ENCODE results near the gene SMIM13. TPM values are rescaled to one million over a fixed set of nuclear protein-coding genes. Genes with fewer than 3 reads are reported as not detected.

The SMIM13 gene
- total RNA-seq, 2 donors from 2014 or later: 12.2 TPM

GRCh38 chr6:11097476-11097875 lies 3.8 kb downstream of the SMIM13 start:
- peaks cover 14% of the 10 kb centered on the region for H3K36me3 ChIP-seq (ENCODE audit: control insufficient read depth, insufficient read depth, low read length)
- H3K27ac Mint-ChIP-seq: no peak overlapping the region
- no peaks in the 10 kb centered on the region for H3K4me1 ChIP-seq (ENCODE audit: control insufficient read depth, insufficient read depth, low read length)
- H3K9me3 Mint-ChIP-seq: peaks cover 8% of the 10 kb centered on the region
- H3K9me3 ChIP-seq (ENCODE audit: control insufficient read depth, low read length): peaks cover 19% of the 10 kb centered on the region
- H3K27ac ChIP-seq (ENCODE audit: low read depth, low read length): no peak overlapping the region
- WGBS, 2 experiments (ENCODE audit: insufficient coverage in 1 of 2, insufficient read length in 1 of 2): 88 to 91% methylated on average over 7 to 8 of the region's 8 CpGs
- peaks cover 29% of the 10 kb centered on the region for H3K4me1 Mint-ChIP-seq
- no peak overlapping the region for H3K4me3 Mint-ChIP-seq
- H3K4me3 ChIP-seq (ENCODE audit: low read length): no peak overlapping the region
- no peak for DNase-seq
- no peak overlapping the region for H3K9ac ChIP-seq (ENCODE audit: extremely low read depth, low read length, poor library complexity, severe bottlenecking)
- H3K27me3 ChIP-seq (ENCODE audit: control insufficient read depth, insufficient read depth, low read length, poor library complexity, severe bottlenecking): no peaks in the 10 kb centered on the region
- peaks cover 23% of the 10 kb centered on the region for H3K36me3 Mint-ChIP-seq (ENCODE audit: low read depth)
- no peaks in the 10 kb centered on the region for H3K27me3 Mint-ChIP-seq (ENCODE audit: insufficient read depth)
- TF ChIP-seq CTCF (conservative IDR thresholded peaks at IDR 0.05): no peak

- peaks cover 19% of the 10 kb centered on the region for H3K9me3 ChIP-seq (ENCODE audit: control insufficient read depth, low read length)
- no peak overlapping the region for H3K4me3 ChIP-seq (ENCODE audit: low read length)
- H3K36me3 ChIP-seq (ENCODE audit: control insufficient read depth, insufficient read depth, low read length): peaks cover 14% of the 10 kb centered on the region
- WGBS, 2 experiments (ENCODE audit: insufficient coverage in 1 of 2, insufficient read length in 1 of 2): 86 to 88% methylated on average over 1 of the region's 1 CpG
- Mint-ChIP-seq H3K4me1 (peaks cover 26% of the 10 kb centered on the region), H3K27ac (no peak overlapping the region), H3K4me3 (no peak overlapping the region), H3K9me3 (peaks cover 8% of the 10 kb centered on the region), H3K36me3 (ENCODE audit: low read depth) (peaks cover 24% of the 10 kb centered on the region), H3K27me3 (ENCODE audit: insufficient read depth) (no peaks in the 10 kb centered on the region)
- DNase-seq: no peak
- no peaks in the 10 kb centered on the region for H3K4me1 ChIP-seq (ENCODE audit: control insufficient read depth, insufficient read depth, low read length)
- TF ChIP-seq CTCF (conservative IDR thresholded peaks at IDR 0.05): no peak
- no peak overlapping the region for H3K9ac ChIP-seq (ENCODE audit: extremely low read depth, low read length, poor library complexity, severe bottlenecking)
- no peaks in the 10 kb centered on the region for H3K27me3 ChIP-seq (ENCODE audit: control insufficient read depth, insufficient read depth, low read length, poor library complexity, severe bottlenecking)
- no peak overlapping the region for H3K27ac ChIP-seq (ENCODE audit: low read depth, low read length)
Measured at GRCh38 chr6:11098004-11098403, 4.4 kb downstream of the SMIM13 start.

DNA sequence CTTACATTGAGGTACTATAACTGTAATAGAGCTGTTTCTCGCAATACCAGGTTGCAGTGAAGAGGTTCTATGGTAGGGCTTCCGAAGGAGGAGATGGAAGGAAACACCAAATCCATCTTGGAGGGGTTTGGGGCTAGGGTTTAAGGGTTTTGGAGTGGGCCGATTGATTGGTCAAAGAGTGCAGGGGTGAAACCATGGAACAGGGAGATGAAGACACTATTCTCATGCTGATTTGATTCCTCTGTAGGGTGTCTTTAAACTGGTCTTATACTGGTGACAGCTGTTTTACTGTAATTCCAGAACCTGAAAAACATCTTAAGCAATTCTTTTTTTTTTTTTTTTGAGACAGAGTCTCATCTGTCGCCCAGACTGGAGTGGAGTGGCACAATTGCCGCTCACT lies 7.8 kb downstream of the SMIM13 start:
- H3K4me3 Mint-ChIP-seq: no peak overlapping the region
- H3K9me3 Mint-ChIP-seq: peaks cover 8% of the 10 kb centered on the region
- TF ChIP-seq CTCF (conservative IDR thresholded peaks at IDR 0.05): no peak
- peaks cover 12% of the 10 kb centered on the region for H3K4me1 Mint-ChIP-seq
- no peak overlapping the region for H3K27ac Mint-ChIP-seq
- Histone ChIP-seq H3K9ac (ENCODE audit: extremely low read depth, low read length, poor library complexity, severe bottlenecking) (no peak overlapping the region), H3K27ac (ENCODE audit: low read depth, low read length) (no peak overlapping the region), H3K4me1 (ENCODE audit: control insufficient read depth, insufficient read depth, low read length) (no peaks in the 10 kb centered on the region), H3K27me3 (ENCODE audit: control insufficient read depth, insufficient read depth, low read length, poor library complexity, severe bottlenecking) (no peaks in the 10 kb centered on the region), H3K9me3 (ENCODE audit: control insufficient read depth, low read length) (peaks cover 19% of the 10 kb centered on the region), H3K36me3 (ENCODE audit: control insufficient read depth, insufficient read depth, low read length) (peaks cover 14% of the 10 kb centered on the region), H3K4me3 (ENCODE audit: low read length) (no peak overlapping the region)
- 92 to 93% methylated on average over 3 to 5 of the region's 5 CpGs for WGBS, 2 experiments (ENCODE audit: insufficient coverage in 1 of 2, insufficient read length in 1 of 2)
- peaks cover 22% of the 10 kb centered on the region for H3K36me3 Mint-ChIP-seq (ENCODE audit: low read depth)
- DNase-seq: no peak
- no peaks in the 10 kb centered on the region for H3K27me3 Mint-ChIP-seq (ENCODE audit: insufficient read depth)
